ENCODE data around the gene ATP6V0E2.

The ATP6V0E2 gene

GRCh38 chr7:149838992-149839408 lies 34.8 kb upstream of the ATP6V0E2 start:
- FAIRE-seq: no peak

- peak; percentile 65 for FAIRE-seq
Measured at GRCh38 chr7:149839933-149840332, 33.8 kb upstream of the ATP6V0E2 start.

DNA sequence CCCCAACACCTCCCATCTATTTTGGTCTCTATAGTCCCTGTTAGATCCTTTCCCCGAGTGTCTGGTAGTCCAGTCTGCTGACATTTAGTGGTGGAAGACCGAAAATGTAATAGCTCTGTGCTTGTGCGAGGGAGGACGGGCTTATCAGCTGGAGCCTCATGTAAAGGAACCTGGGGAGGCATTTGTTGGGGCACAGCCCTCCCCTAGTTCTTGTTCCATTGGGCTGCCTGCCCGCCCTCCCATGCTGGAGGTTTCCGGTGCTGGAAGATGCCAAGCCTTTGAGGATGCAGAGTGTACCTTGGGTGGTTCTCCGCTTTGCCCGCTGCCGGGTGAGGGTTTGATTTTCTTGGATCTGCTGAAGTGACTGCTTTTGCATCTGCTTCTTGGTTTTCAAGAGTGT lies 30.2 kb upstream of the ATP6V0E2 start:
- FAIRE-seq: no peak

DNA sequence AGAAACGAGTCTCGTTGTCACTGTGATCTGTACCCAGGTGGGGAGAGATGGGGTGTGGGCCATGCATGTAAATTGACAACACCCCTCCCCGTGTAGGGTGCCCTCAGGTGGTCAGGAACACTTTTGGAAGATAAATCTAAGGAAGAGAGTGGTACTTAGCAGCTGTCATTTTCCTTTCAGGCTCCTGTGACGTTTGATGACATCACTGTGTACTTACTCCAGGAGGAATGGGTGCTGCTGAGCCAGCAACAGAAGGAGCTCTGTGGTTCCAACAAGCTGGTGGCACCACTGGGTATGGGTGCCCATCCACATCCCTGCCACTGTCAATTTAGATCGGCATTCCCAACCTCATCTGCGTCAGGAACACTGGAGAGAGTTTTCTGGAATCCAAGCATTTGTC lies 29.3 kb upstream of the ATP6V0E2 start:
- FAIRE-seq: no peak

DNA sequence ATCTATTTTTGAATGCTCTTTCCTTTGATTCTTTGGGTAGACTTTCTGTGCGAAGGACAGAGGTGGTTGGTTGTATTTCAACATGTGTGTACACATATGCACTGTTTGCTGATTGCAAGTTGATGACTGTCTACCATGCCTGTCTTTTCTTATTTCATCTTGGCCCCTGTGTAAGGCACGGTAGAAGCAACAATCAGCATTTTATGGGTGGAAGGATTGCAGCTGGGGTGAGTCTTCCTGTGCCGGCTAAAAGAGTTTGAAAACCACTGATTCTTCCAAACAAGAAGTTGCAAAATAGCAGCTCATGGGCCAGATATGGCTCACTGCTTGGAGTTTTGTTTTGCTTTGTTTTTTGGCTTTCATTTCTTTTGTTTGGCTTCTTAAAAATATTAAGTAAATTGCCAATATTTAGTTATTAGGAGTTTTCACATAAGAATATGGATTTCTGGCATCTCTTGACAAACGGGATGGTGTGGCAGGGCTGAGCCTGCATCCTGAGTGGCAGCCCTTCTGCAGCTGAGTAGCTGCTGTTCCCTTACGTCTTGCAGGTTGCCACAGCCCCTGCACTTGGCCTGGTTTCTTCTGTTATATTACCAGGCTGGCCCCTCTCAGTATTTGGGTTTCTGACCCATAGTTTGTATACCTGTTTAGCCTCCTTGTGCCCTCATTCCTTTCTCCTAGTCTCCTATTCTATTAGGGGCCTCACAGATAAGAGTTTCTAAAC lies 28.4 kb upstream of the ATP6V0E2 start:
- FAIRE-seq: no peak

DNA sequence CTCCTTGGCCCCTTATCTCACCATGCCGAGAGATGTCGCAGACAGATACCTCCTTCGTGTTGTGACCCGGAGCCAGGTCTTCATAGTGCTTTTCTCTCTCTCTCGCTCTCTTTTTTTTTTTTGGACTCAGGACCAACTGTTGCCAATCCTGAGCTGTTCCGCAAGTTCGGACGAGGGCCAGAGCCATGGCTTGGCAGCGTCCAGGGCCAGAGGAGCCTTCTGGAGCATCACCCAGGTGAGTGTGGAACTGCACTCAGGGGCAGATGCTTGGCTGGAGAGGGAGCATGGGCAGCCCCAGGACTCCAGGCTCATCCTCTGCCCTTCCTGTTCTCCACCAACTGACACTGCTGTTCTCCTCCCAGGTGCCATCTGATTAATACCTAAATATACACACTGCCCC lies 27.7 kb upstream of the ATP6V0E2 start:
- FAIRE-seq: no peak

DNA sequence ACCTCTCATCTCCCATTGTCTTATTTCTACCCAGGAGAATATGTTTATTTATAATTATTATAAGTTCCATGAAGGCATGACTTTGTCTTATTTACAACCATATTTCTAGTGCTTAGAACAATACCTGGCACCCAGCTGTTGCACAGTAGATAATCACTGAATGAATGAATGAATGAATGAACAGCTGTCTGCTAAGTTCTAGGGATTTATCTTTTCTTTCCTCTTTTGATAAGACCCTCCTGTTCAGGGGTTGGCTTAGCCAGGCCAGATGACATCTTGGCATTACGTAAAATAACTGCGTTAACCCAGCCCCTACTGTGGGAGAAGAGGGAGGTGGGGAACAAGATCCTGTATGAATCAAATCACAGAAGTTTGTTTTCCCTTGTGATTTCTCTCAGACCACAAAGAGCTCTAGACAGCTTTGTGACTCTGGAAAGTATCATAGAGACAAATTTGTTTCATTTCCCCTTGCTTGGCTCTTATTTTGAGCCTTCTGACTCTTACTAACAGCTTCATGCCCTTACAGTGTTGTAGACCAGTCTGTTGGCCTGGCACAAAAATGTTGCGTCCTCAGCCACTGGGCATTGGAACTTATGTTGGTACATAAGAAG lies 27.2 kb upstream of the ATP6V0E2 start:
- FAIRE-seq: no peak

DNA sequence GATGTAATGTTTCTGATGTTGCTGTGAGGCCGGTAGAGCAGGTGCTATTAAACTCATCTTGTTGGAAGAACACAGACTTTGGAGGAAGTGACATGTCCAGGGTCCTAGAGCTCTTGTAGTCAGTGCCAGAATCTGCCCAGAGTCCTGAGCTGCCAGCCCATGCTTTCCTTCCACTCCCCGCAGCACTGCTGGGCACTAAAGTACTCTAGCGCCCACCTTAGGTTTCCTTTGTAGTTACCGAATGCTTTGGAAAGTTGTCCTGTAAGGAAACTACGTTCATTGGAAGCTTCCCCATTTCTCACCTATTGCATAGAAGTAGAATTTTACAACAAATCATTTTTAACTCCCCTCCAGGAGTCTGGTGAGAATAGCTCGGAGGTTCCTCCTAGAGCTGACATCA lies 24.6 kb upstream of the ATP6V0E2 start:
- FAIRE-seq: no peak

- FAIRE-seq: no peak
Measured at GRCh38 chr7:149850007-149850594, 23.7 kb upstream of the ATP6V0E2 start.

DNA sequence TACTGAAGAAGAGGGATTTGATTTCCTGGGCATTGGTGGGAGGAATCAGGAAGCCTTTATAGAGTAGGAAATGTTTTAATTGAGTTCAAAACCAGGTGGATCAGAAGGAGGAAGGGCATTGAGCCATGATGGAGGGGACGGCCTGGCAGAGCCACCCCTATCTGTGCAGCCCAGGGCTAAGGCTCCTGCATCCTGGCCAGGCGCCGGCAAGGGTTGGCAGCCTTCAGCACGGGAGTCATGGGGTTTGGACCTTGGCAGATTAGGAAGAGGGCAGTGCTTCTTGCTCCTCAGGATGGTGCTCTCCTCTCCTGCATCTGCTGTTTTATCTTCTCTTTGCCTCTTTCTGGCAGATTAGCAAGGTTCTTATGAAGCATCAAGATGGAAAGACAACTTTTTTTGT lies 23.1 kb upstream of the ATP6V0E2 start:
- FAIRE-seq: no peak

DNA sequence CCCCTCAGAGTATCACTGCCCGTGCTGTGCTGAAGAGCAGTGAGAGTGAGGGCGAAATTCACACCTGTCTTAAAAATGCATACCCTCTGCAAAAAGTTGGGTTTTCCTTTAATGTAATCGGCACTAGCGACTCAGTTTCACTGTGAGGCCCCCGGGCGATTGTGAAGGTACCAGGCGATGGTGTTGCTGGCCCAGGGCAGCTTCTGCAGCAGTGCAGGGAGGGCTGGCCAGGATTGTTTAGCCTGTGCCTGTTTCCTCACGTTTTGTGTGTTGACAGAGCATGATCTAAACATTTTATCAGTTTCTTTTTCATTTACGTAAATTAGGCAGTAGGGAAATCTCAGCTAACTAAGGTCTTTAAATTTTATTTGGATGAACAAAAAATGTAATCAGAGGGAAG lies 22.3 kb upstream of the ATP6V0E2 start:
- FAIRE-seq: no peak

DNA sequence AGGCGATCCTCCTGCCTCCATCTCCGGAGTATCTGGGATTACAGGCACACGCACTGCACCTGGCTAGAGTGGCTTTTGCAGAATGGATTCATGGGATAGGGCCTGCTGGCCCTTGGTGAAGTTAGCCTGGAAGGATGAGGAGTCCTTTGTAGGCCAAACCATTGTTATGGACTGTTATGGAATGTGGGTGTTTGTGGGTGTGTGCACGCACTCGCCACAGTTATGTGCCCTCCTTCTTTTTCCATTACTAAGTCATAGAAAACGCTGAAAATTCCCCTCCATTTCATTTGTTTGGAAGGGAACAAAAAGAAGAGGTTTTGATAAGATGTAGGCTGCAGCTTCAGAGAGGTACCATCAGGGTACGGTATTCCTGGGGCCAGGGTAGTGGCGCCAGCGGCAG lies 20.6 kb upstream of the ATP6V0E2 start:
- FAIRE-seq: no peak

GRCh38 chr7:149854611-149855360 lies 19.0 kb upstream of the ATP6V0E2 start:
- FAIRE-seq: no peak

DNA sequence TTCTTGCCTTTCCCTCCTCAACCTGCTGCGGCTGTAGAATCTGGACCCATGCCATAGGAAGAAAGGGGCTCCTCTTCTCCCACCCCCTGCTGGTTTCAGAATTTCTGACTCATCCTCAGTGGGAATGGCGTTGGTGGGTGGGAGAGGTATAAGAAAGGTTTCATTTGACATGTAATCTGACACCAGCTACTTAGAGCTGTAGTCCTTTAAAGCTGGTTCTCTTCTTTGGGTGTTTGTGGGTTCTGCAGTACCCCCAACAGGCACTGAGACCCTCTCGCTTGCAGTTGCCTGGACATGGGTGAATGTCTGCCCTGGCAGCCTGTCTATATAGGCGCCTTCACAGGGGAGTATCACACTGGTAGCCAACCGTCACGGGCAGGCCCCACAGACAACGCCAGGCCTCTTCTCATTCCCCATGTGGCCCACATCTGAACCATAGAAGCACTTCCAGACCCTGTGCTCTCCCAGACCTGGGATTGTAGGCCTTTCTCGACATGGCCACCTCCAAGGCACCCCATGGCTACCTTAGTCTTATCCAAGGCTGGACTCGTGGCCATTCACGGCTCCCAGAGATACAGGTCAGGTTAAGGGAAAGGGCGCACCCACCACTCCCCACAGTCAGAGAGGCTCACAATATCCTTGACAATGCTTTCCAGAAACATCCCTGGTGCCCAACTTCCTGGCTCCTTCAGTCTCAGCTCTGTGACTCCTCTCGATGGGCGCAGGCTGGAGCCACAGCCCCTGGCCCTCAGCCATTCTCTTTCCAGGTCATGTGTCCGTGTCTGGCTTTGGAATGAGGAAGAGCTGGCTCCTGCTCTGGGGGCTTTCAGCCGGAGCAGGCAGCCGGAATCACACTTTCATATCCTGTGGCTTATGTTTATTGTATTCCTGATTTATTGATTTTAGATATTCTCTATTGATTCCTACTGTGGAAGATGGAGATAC lies 18.1 kb upstream of the ATP6V0E2 start:
- no peak for FAIRE-seq

GRCh38 chr7:149856583-149856982 lies 17.2 kb upstream of the ATP6V0E2 start:
- FAIRE-seq: no peak

DNA sequence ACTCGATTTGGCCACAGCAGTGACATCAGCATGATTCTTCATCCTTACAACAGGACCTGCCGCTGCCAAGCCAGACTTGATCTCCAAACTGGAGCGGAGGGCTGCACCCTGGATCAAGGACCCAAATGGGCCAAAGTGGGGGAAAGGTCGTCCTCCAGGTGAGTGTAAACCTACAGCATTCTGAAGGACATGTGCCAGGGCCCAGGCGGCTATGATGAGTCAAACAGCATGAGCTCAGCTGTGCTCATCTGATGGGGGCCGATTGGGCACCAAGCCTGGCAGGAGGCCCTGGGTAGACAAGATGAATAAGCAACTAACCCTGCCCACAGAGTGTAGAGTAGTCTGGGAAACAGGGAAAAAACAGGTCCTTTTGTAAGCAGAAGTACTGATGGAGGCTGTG lies 14.4 kb upstream of the ATP6V0E2 start:
- FAIRE-seq: no peak

GRCh38 chr7:149859876-149860275 lies 13.9 kb upstream of the ATP6V0E2 start:
- no peak for FAIRE-seq

DNA sequence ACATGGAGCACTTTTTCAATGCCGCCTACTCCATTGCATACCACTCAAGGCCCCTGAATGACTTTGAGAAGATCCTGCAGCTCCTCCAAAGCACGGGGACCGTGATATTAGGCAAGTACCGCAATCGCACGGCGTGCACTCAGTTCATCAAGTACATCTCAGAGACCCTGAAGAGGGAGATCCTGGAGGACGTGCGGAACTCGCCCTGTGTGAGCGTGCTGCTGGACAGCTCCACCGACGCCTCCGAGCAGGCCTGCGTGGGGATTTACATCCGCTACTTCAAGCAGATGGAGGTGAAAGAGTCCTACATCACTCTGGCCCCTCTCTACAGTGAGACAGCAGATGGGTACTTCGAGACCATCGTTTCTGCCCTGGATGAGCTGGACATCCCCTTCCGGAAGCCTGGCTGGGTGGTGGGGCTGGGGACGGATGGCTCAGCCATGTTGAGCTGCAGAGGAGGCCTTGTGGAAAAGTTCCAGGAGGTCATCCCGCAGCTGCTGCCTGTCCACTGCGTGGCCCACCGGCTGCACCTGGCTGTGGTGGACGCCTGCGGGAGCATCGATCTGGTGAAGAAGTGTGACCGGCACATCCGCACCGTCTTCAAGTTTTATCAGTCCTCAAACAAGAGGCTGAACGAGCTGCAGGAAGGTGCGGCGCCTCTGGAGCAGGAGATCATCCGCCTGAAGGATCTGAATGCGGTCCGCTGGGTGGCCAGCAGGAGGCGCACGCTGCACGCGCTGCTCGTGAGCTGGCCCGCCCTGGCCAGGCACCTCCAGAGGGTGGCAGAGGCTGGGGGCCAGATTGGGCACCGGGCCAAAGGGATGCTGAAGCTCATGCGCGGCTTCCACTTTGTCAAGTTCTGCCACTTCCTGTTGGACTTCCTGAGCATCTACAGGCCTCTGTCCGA lies 12.7 kb upstream of the ATP6V0E2 start:
- no peak for FAIRE-seq

- no peak for FAIRE-seq
Measured at GRCh38 chr7:149861728-149862045, 12.1 kb upstream of the ATP6V0E2 start.

DNA sequence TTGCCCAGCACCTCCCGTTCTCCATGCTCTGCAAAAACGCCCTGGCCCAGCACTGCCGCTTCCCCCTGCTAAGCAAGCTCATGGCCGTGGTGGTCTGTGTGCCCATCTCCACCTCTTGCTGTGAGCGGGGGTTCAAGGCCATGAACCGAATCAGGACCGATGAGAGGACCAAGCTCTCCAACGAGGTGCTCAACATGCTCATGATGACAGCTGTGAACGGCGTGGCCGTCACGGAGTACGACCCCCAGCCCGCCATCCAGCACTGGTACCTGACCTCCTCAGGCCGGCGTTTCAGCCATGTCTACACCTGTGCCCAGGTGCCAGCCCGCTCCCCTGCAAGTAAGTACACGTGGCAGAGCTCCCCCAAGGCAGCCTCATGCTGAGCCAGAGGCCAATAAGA lies 11.6 kb upstream of the ATP6V0E2 start:
- FAIRE-seq: no peak

GRCh38 chr7:149863500-149863899 lies 10.3 kb upstream of the ATP6V0E2 start:
- no peak for FAIRE-seq

- FAIRE-seq: no peak
Measured at GRCh38 chr7:149864023-149864422, 9.7 kb upstream of the ATP6V0E2 start.

Measured in colon (tissue), 2 donors.